ENCODE data around the gene CBX6. TPM values are rescaled to one million over a fixed set of nuclear protein-coding genes. Genes with fewer than 3 reads are reported as not detected.

Gene CBX6
- 53.6 and 68.8 TPM in 2 replicates for total RNA-seq

GRCh38 chr22:38872172-38872830 lies at the start of gene CBX6:
CBX6 (minus strand) TSS chr22:38872216; CDS start chr22:38872190, 26 bp downstream.

GRCh38 chr22:38843657-38844314 lies 28.2 kb downstream of the CBX6 start, which contains the start of gene NPTXR:
NPTXR (minus strand) TSS chr22:38844028.

Other genes starting within 250 kb of the CBX6 start
- gene FAM227A, start 215.8 kb downstream of the CBX6 start, total RNA-seq, result 1.4 and 2.2 TPM in 2 replicates
- gene CBY1, start 215.6 kb downstream of the CBX6 start, total RNA-seq, result 11.7 and 12.5 TPM in 2 replicates
- 73.5 and 78.0 TPM in 2 replicates for gene TOMM22, start 190.3 kb downstream of the CBX6 start, total RNA-seq
- gene JOSD1, start 171.3 kb downstream of the CBX6 start, total RNA-seq, result 42.3 and 47.5 TPM in 2 replicates
- gene GTPBP1, start 166.3 kb downstream of the CBX6 start, total RNA-seq, result 26.8 and 38.3 TPM in 2 replicates
- 63.9 and 71.7 TPM in 2 replicates for gene SUN2, start 116.2 kb downstream of the CBX6 start, total RNA-seq
- 10.6 and 11.4 TPM in 2 replicates for gene DNAL4, start 78.1 kb downstream of the CBX6 start, total RNA-seq
- 0.37 and 0.39 TPM in 2 replicates for gene NPTXR, start 28.2 kb downstream of the CBX6 start, total RNA-seq
- gene APOBEC3A, start 85.4 kb upstream of the CBX6 start, total RNA-seq, result not detected in 2 replicates
- 3.9 and 5.5 TPM in 2 replicates for gene APOBEC3B, start 110.1 kb upstream of the CBX6 start, total RNA-seq
- gene APOBEC3C, start 142.0 kb upstream of the CBX6 start, total RNA-seq, result 12.9 and 16.2 TPM in 2 replicates
- 1.5 and 2.2 TPM in 2 replicates for gene APOBEC3D, start 148.9 kb upstream of the CBX6 start, total RNA-seq
- 3.5 and 5.1 TPM in 2 replicates for gene APOBEC3F, start 168.6 kb upstream of the CBX6 start, total RNA-seq
- 10.4 and 15.1 TPM in 2 replicates for gene APOBEC3G, start 205.1 kb upstream of the CBX6 start, total RNA-seq
- 0.37 and 0.59 TPM in 2 replicates for gene APOBEC3H, start 225.0 kb upstream of the CBX6 start, total RNA-seq